ENCODE results near the gene KLHL24.

The KLHL24 gene

DNA sequence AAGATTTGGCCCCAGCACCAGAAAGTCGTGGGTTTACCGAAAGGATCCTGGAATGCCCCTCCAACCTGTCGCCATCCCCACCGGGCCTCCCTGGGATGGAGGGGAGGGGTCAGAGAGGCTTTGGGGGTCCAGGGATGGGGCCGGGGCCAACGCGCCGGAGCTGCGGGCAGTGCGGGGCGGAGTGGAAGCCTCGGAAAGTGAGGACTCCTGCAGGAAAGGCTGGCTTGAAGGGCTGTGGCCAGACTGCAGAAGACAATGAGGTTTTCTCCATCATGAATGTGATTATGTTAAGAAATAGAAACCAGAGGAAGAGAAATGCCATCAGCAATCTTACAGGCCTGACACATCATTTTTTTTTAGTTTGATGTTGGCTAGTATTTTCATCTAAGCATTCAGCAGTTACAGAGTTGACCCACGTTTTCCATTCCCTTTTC lies 62.9 kb downstream of the KLHL24 start:
- no peaks in the 10 kb centered on the region for H3K9me3 ChIP-seq (ENCODE audit: control insufficient read depth, insufficient read depth, low read depth, low read length)
- peak overlapping the region; percentile 86; the same call in 1 of the 2 replicates for H3K27ac ChIP-seq (ENCODE audit: extremely low read depth, low read depth, low read length)
- H3K4me3 ChIP-seq (ENCODE audit: low read depth, low read length): peak overlapping the region; percentile 95
- no peaks in the 10 kb centered on the region; a peak in 1 of 3 replicates for H3K36me3 ChIP-seq (ENCODE audit: control insufficient read depth in 2 of 2, insufficient read depth in 1 of 2, low read length in 2 of 2)
- ChIA-PET CTCF (no interaction called here), POLR2A (interaction anchor here (1.0 to 1.6 kb wide), 2 partner anchors 62 to 67 kb away, joined by 3 read pairs; no protein-coding TSS in a partner anchor)
- TF ChIP-seq GFI1B (tag by site-specific recombination; IDR thresholded peaks at IDR 0.05) (no peak), ZNF501 (tag by site-specific recombination; IDR thresholded peaks at IDR 0.05) (peak; percentile 64), ZNF335 (tag by site-specific recombination; conservative IDR thresholded peaks at IDR 0.05) (peak; percentile 54), ZNF366 (tag by site-specific recombination; conservative IDR thresholded peaks at IDR 0.05) (0 out of 2 replicates have a peak, but pooled peaks have one; percentile 6), GLIS2 (tag by site-specific recombination; IDR thresholded peaks at IDR 0.05) (peak; percentile 93), SCRT2 (tag by site-specific recombination; IDR thresholded peaks at IDR 0.05) (peak; percentile 69), ZNF529 (tag by site-specific recombination; IDR thresholded peaks at IDR 0.05; ENCODE audit: insufficient replicate concordance) (no peak), PRDM1 (tag by site-specific recombination; IDR thresholded peaks at IDR 0.05) (peak; percentile 71)
- H3K4me1 ChIP-seq (ENCODE audit: control insufficient read depth, insufficient read depth, low read length): 0 out of 2 replicates have a peak, but pooled peaks cover 3% of the 10 kb centered on the region

DNA sequence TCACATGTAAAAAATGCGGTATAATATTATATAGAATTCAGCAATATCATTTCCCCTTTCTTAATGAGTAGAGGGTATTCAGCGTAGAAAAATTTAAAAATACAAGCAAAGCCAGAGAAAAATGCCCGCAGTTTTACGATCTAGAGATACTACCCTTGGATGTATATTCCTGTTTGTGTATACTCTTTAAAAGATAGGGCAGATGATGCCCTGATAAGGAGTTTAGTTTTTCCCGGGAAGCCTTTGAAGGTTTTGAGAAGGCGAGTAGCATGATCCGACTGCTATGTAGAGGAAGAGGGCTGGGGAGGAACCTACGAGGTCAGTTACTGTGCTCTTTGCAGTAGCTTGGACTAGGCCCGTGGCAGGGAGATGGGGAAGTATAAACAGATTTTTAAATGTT lies 63.3 kb downstream of the KLHL24 start:
- H3K4me1 ChIP-seq (ENCODE audit: control insufficient read depth, insufficient read depth, low read length): 0 out of 2 replicates have a peak, but pooled peaks cover 3% of the 10 kb centered on the region
- CTCF ChIA-PET: interaction anchor here (0.7 kb wide), 1 partner anchor 236 kb away, joined by 3 read pairs; no protein-coding TSS in a partner anchor
- no peaks in the 10 kb centered on the region; a peak in 1 of 3 replicates for H3K36me3 ChIP-seq (ENCODE audit: control insufficient read depth in 2 of 2, insufficient read depth in 1 of 2, low read length in 2 of 2)
- TF ChIP-seq ZNF654 (tag by site-specific recombination; IDR thresholded peaks at IDR 0.05; ENCODE audit: low read depth): no peak
- 0 out of 2 replicates have a peak, but pooled peaks have one; percentile 9 for TF ChIP-seq KLF9 (tag by site-specific recombination; IDR thresholded peaks at IDR 0.05; ENCODE audit: low read depth)
- no peak overlapping the region; the same call in 1 of the 2 replicates for H3K27ac ChIP-seq (ENCODE audit: extremely low read depth, low read depth, low read length)
- POLR2A ChIA-PET: interaction anchor here (1.0 to 1.6 kb wide), 2 partner anchors 62 to 67 kb away, joined by 3 read pairs; no protein-coding TSS in a partner anchor
- H3K4me3 ChIP-seq (ENCODE audit: low read depth, low read length): peak overlapping the region; percentile 95
- H3K9me3 ChIP-seq (ENCODE audit: control insufficient read depth, insufficient read depth, low read depth, low read length): no peaks in the 10 kb centered on the region

DNA sequence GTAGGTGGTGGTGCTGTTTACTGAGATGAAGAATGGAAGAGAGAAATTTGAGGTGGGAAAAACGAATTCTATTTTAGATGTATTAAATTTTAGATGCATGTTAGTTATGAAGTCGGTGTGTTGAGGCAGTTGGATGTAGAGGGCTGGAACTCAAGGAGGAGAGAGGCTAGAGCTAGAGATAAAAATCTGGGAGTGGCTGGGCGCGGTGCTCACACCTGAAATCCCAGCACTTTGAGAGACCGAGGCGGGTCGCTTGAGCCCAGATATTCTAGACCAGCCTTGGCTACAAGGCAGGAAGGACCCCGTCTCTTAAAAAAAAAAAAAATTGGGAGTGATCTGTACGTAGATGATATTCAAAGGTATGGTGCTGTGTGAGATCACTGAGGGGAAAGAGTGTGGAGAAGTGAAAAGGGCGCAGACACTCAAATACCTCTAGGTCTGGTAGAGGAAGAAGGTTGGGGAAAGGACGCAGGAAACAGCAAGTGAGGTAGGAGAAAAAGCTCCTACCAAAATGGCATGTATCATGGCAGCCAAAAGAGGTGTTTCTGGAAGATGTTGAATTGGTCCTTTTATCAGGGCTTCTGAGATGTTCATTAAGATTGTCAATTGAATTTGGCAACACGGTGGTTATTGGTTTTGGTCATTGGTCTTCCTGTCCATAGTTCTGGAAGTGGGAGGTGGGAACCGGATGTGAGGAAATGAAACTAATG lies 64.0 kb downstream of the KLHL24 start:
- ChIA-PET CTCF (interaction anchor here (0.7 kb wide), 2 partner anchors 95 to 237 kb away, joined by 3 to 4 read pairs; no protein-coding TSS in a partner anchor), POLR2A (no interaction called here)
- no peaks in the 10 kb centered on the region; a peak in 1 of 3 replicates for H3K36me3 ChIP-seq (ENCODE audit: control insufficient read depth in 2 of 2, insufficient read depth in 1 of 2, low read length in 2 of 2)
- H3K4me3 ChIP-seq (ENCODE audit: low read depth, low read length): peak overlapping the region; percentile 95
- no peaks in the 10 kb centered on the region for H3K9me3 ChIP-seq (ENCODE audit: control insufficient read depth, insufficient read depth, low read depth, low read length)
- 0 out of 2 replicates have a peak, but pooled peaks cover 3% of the 10 kb centered on the region for H3K4me1 ChIP-seq (ENCODE audit: control insufficient read depth, insufficient read depth, low read length)
- H3K27ac ChIP-seq (ENCODE audit: extremely low read depth, low read depth, low read length): no peak overlapping the region
- TF ChIP-seq ZNF138 (tag by site-specific recombination; IDR thresholded peaks at IDR 0.05; ENCODE audit: borderline replicate concordance): no peak
- TF ChIP-seq, protein P1, sequence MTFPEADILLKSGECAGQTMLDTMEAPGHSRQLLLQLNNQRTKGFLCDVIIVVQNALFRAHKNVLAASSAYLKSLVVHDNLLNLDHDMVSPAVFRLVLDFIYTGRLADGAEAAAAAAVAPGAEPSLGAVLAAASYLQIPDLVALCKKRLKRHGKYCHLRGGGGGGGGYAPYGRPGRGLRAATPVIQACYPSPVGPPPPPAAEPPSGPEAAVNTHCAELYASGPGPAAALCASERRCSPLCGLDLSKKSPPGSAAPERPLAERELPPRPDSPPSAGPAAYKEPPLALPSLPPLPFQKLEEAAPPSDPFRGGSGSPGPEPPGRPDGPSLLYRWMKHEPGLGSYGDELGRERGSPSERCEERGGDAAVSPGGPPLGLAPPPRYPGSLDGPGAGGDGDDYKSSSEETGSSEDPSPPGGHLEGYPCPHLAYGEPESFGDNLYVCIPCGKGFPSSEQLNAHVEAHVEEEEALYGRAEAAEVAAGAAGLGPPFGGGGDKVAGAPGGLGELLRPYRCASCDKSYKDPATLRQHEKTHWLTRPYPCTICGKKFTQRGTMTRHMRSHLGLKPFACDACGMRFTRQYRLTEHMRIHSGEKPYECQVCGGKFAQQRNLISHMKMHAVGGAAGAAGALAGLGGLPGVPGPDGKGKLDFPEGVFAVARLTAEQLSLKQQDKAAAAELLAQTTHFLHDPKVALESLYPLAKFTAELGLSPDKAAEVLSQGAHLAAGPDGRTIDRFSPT (tag by site-specific recombination; IDR thresholded peaks at IDR 0.05): no peak
- TF ChIP-seq ZNF555 (tag by site-specific recombination; conservative IDR thresholded peaks at IDR 0.05): no peak
- TF ChIP-seq, protein P2, sequence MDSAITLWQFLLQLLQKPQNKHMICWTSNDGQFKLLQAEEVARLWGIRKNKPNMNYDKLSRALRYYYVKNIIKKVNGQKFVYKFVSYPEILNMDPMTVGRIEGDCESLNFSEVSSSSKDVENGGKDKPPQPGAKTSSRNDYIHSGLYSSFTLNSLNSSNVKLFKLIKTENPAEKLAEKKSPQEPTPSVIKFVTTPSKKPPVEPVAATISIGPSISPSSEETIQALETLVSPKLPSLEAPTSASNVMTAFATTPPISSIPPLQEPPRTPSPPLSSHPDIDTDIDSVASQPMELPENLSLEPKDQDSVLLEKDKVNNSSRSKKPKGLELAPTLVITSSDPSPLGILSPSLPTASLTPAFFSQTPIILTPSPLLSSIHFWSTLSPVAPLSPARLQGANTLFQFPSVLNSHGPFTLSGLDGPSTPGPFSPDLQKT (IDR thresholded peaks at IDR 0.05; ENCODE audit: borderline replicate concordance, low read depth, low read length): no peak
- TF ChIP-seq ZNF335 (tag by site-specific recombination; conservative IDR thresholded peaks at IDR 0.05): peak; percentile 80
- TF ChIP-seq, protein P3, sequence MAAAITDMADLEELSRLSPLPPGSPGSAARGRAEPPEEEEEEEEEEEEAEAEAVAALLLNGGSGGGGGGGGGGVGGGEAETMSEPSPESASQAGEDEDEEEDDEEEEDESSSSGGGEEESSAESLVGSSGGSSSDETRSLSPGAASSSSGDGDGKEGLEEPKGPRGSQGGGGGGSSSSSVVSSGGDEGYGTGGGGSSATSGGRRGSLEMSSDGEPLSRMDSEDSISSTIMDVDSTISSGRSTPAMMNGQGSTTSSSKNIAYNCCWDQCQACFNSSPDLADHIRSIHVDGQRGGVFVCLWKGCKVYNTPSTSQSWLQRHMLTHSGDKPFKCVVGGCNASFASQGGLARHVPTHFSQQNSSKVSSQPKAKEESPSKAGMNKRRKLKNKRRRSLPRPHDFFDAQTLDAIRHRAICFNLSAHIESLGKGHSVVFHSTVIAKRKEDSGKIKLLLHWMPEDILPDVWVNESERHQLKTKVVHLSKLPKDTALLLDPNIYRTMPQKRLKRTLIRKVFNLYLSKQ (tag by site-specific recombination; IDR thresholded peaks at IDR 0.05; ENCODE audit: borderline replicate concordance): no peak
- no peak for TF ChIP-seq ZNF624 (tag by site-specific recombination; IDR thresholded peaks at IDR 0.05)
- no peak for TF ChIP-seq RBAK (tag by site-specific recombination; IDR thresholded peaks at IDR 0.05)
- no peak for TF ChIP-seq ZNF654 (tag by site-specific recombination; IDR thresholded peaks at IDR 0.05; ENCODE audit: low read depth)
- no peak for TF ChIP-seq ZNF544 (tag by site-specific recombination; IDR thresholded peaks at IDR 0.05)
- TF ChIP-seq GLIS2 (tag by site-specific recombination; IDR thresholded peaks at IDR 0.05): no peak
- TF ChIP-seq ZNF302 (tag by site-specific recombination; IDR thresholded peaks at IDR 0.05; ENCODE audit: low read depth): no peak
- no peak for TF ChIP-seq TCF7L2 (IDR thresholded peaks at IDR 0.05; ENCODE audit: borderline replicate concordance, low read depth, low read length)
- TF ChIP-seq, protein P4, sequence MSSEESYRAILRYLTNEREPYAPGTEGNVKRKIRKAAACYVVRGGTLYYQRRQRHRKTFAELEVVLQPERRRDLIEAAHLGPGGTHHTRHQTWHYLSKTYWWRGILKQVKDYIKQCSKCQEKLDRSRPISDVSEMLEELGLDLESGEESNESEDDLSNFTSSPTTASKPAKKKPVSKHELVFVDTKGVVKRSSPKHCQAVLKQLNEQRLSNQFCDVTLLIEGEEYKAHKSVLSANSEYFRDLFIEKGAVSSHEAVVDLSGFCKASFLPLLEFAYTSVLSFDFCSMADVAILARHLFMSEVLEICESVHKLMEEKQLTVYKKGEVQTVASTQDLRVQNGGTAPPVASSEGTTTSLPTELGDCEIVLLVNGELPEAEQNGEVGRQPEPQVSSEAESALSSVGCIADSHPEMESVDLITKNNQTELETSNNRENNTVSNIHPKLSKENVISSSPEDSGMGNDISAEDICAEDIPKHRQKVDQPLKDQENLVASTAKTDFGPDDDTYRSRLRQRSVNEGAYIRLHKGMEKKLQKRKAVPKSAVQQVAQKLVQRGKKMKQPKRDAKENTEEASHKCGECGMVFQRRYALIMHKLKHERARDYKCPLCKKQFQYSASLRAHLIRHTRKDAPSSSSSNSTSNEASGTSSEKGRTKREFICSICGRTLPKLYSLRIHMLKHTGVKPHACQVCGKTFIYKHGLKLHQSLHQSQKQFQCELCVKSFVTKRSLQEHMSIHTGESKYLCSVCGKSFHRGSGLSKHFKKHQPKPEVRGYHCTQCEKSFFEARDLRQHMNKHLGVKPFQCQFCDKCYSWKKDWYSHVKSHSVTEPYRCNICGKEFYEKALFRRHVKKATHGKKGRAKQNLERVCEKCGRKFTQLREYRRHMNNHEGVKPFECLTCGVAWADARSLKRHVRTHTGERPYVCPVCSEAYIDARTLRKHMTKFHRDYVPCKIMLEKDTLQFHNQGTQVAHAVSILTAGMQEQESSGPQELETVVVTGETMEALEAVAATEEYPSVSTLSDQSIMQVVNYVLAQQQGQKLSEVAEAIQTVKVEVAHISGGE (tag by site-specific recombination; conservative IDR thresholded peaks at IDR 0.05; ENCODE audit: low read depth): no peak; the same call in 1 of the 2 replicates

All from HEK293 (cell line).